HEK293 (cell line): ENCODE results near the gene RRAGA.

Experiments
- HIC1 ChIP-seq: fragments of 450-650 bp; formaldehyde crosslinking; IDR thresholded peaks from 2 replicates; pipeline ENCODE4 v1.5.1; 2016; ENCODE audit warnings: missing biosample characterization, missing genetic modification characterization
- PRDM2 ChIP-seq: fragments of 450-650 bp; formaldehyde crosslinking; IDR thresholded peaks from 2 replicates; pipeline ENCODE4 v1.5.1; 2016; ENCODE audit warnings: missing biosample characterization, missing genetic modification characterization, borderline replicate concordance
- TRIM28 ChIP-seq: IDR thresholded peaks from 2 replicates; pipeline ENCODE4 v1.6.1; 2011; ENCODE audit warnings: low read length, control low read depth, borderline replicate concordance
- ZBTB21 ChIP-seq: fragments of 450-650 bp; formaldehyde crosslinking; IDR thresholded peaks from 2 replicates; pipeline ENCODE4 v1.5.1; 2017; ENCODE audit warnings: missing biosample characterization, missing genetic modification characterization
- ZBTB8A ChIP-seq: fragments of 450-650 bp; formaldehyde crosslinking; IDR thresholded peaks from 2 replicates; pipeline ENCODE4 v1.5.1; 2016; ENCODE audit warnings: missing biosample characterization, missing genetic modification characterization
- ZIC2 ChIP-seq: fragments of 450-650 bp; formaldehyde crosslinking; IDR thresholded peaks from 2 replicates; pipeline ENCODE4 v1.5.1; 2016; ENCODE audit warnings: missing biosample characterization, missing genetic modification characterization
- ZNF112 ChIP-seq: fragments of 450-650 bp; formaldehyde crosslinking; IDR thresholded peaks from 2 replicates; pipeline ENCODE4 v1.5.0; 2017; ENCODE audit warnings: missing biosample characterization, missing genetic modification characterization
- ZNF114 ChIP-seq: fragments of 450-650 bp; formaldehyde crosslinking; IDR thresholded peaks from 2 replicates; pipeline ENCODE4 v1.5.0; 2017; ENCODE audit warnings: missing biosample characterization, missing genetic modification characterization
- ZNF138 ChIP-seq: fragments of 450-650 bp; formaldehyde crosslinking; IDR thresholded peaks from 2 replicates; pipeline ENCODE4 v1.5.1; 2016; ENCODE audit warnings: missing biosample characterization, missing genetic modification characterization, borderline replicate concordance
- ZNF16 ChIP-seq: fragments of 450-650 bp; formaldehyde crosslinking; IDR thresholded peaks from 2 replicates; pipeline ENCODE4 v1.5.1; 2016; ENCODE audit warnings: low read depth, missing biosample characterization, missing genetic modification characterization
- ZNF211 ChIP-seq: fragments of 450-650 bp; formaldehyde crosslinking; IDR thresholded peaks from 2 replicates; pipeline ENCODE4 v1.5.1; 2016; ENCODE audit warnings: low read depth, missing biosample characterization, missing genetic modification characterization
- ZNF24 ChIP-seq: fragments of 450-650 bp; formaldehyde crosslinking; IDR thresholded peaks from 2 replicates; pipeline ENCODE4 v1.5.1; 2016; ENCODE audit warnings: missing biosample characterization, missing genetic modification characterization
- ZNF280C ChIP-seq: fragments of 450-650 bp; formaldehyde crosslinking; IDR thresholded peaks from 2 replicates; pipeline ENCODE4 v1.5.1; 2016; ENCODE audit warnings: missing biosample characterization, missing genetic modification characterization
- ZNF292 ChIP-seq: fragments of 450-650 bp; formaldehyde crosslinking; IDR thresholded peaks from 2 replicates; pipeline ENCODE4 v1.5.1; 2016; ENCODE audit warnings: low read depth, missing biosample characterization, missing genetic modification characterization, borderline replicate concordance
- ZNF391 ChIP-seq: fragments of 450-650 bp; formaldehyde crosslinking; IDR thresholded peaks from 2 replicates; pipeline ENCODE4 v1.5.1; 2016; ENCODE audit warnings: low read depth, missing biosample characterization, missing genetic modification characterization, borderline replicate concordance
- ZNF423 ChIP-seq: fragments of 450-650 bp; formaldehyde crosslinking; IDR thresholded peaks from 2 replicates; pipeline ENCODE4 v1.5.1; 2016; ENCODE audit warnings: missing biosample characterization, missing genetic modification characterization
- ZNF488 ChIP-seq: fragments of 450-650 bp; formaldehyde crosslinking; IDR thresholded peaks from 2 replicates; pipeline ENCODE4 v1.5.1; 2016; ENCODE audit warnings: missing biosample characterization, missing genetic modification characterization
- ZNF514 ChIP-seq: fragments of 450-650 bp; formaldehyde crosslinking; IDR thresholded peaks from 2 replicates; pipeline ENCODE4 v1.5.1; 2016; ENCODE audit warnings: missing biosample characterization, missing genetic modification characterization
- ZNF548 ChIP-seq: fragments of 450-650 bp; formaldehyde crosslinking; IDR thresholded peaks from 2 replicates; pipeline ENCODE4 v1.5.1; 2016; ENCODE audit warnings: missing biosample characterization, missing genetic modification characterization
- ZNF560 ChIP-seq: fragments of 450-650 bp; formaldehyde crosslinking; IDR thresholded peaks from 2 replicates; pipeline ENCODE4 v1.5.1; 2017; ENCODE audit warnings: missing biosample characterization, missing genetic modification characterization, borderline replicate concordance
- ZNF596 ChIP-seq: fragments of 450-650 bp; IDR thresholded peaks from 2 replicates; pipeline ENCODE4 v1.5.0; 2018; ENCODE audit warnings: missing biosample characterization, mild to moderate bottlenecking, missing genetic modification characterization, moderate library complexity
- ZNF624 ChIP-seq: fragments of 450-650 bp; formaldehyde crosslinking; IDR thresholded peaks from 2 replicates; pipeline ENCODE4 v1.5.1; 2017; ENCODE audit warnings: missing biosample characterization, missing genetic modification characterization
- ZNF654 ChIP-seq: fragments of 450-650 bp; formaldehyde crosslinking; IDR thresholded peaks from 2 replicates; pipeline ENCODE4 v1.5.1; 2016; ENCODE audit warnings: low read depth, missing biosample characterization, missing genetic modification characterization
- ZNF664 ChIP-seq: fragments of 450-650 bp; formaldehyde crosslinking; IDR thresholded peaks from 2 replicates; pipeline ENCODE4 v1.5.1; 2016; ENCODE audit warnings: missing biosample characterization, missing genetic modification characterization
- ZNF701 ChIP-seq: fragments of 450-650 bp; formaldehyde crosslinking; IDR thresholded peaks from 2 replicates; pipeline ENCODE4 v1.5.1; 2016; ENCODE audit warnings: missing biosample characterization, missing genetic modification characterization
- ZNF792 ChIP-seq: fragments of 450-650 bp; formaldehyde crosslinking; IDR thresholded peaks from 2 replicates; pipeline ENCODE4 v1.5.1; 2016; ENCODE audit warnings: missing biosample characterization, missing genetic modification characterization
- ZSCAN5A ChIP-seq: fragments of 450-650 bp; formaldehyde crosslinking; IDR thresholded peaks from 2 replicates; pipeline ENCODE4 v1.5.1; 2016; ENCODE audit warnings: missing biosample characterization, missing genetic modification characterization

The RRAGA gene

GRCh38 chr9:19048966-19049916, at the start of gene RRAGA (continued):
- TF ChIP-seq ZNF792 (tag by site-specific recombination) (no peak), ZNF114 (no peak), ZNF488 (tag by site-specific recombination) (no peak), ZNF654 (tag by site-specific recombination) (peak; percentile 63), ZNF16 (tag by site-specific recombination) (no peak), HIC1 (peak; percentile 14; the same call in 1 of the 2 replicates), ZNF292 (tag by site-specific recombination) (no peak), PRDM2 (tag by site-specific recombination) (no peak), ZNF701 (tag by site-specific recombination) (no peak), ZIC2 (no peak), ZNF548 (tag by site-specific recombination) (no peak), ZNF423 (tag by site-specific recombination) (no peak), ZNF138 (tag by site-specific recombination) (no peak), ZNF24 (tag by site-specific recombination) (peak; percentile 65; the same call in 1 of the 2 replicates), ZNF211 (no peak), ZNF391 (peak; percentile 22; the same call in 1 of the 2 replicates), ZBTB21 (tag by site-specific recombination) (no peak), ZNF514 (tag by site-specific recombination) (no peak), ZNF664 (tag by site-specific recombination) (no peak), ZNF624 (tag by site-specific recombination) (no peak), TRIM28 (0 out of 2 replicates have a peak, but pooled peaks have one; percentile 31), ZNF560 (tag by site-specific recombination) (no peak), ZNF280C (no peak), ZNF112 (tag by site-specific recombination) (no peak), ZBTB8A (tag by site-specific recombination) (peak; percentile 88), ZNF596 (tag by site-specific recombination) (0 out of 2 replicates have a peak, but pooled peaks have one; percentile 29), ZSCAN5A (tag by site-specific recombination) (peak; percentile 30; the same call in 1 of the 2 replicates)
